ENCODE data around the gene ABAT.
"Not testable (repeated sequence)": the region's sequence is repeated elsewhere in the genome, so short reads cannot be mapped to it uniquely, and the experiment has no call there.

ABAT gene

DNA sequence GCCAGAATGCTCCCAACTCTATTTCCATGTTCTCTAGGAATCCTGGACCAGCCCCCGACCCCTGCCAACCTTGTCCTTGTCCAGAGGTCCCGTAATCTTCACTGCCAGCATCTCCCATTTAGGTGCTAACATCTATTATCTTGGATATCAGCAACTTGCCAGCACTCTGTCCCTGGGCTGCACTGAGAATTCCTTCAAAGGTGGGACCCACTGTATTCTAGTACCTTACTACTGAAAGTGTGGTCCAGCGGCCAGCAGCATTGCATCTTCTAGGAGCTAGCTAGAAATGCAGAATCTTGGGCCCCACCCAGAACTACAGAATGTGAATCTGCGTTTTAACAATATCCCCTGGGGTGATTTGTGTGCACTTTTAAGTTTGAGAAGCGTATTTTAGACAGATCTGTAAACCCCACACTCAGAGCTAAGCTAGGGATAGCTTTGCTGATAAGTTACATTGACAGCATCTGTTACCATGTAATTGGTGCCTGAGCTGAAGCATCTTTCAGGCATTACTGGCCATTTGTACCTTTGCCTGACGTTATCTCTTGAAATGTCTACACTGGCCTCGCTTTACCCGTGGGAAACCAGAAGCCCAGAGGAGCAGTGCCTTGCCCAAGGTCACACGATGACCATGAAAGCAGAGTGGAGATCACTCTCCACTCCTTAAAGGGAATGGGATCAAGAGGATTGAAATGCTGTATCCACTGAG is 8.3 kb downstream of the ABAT start:
- DNase-seq, result no peak

DNA sequence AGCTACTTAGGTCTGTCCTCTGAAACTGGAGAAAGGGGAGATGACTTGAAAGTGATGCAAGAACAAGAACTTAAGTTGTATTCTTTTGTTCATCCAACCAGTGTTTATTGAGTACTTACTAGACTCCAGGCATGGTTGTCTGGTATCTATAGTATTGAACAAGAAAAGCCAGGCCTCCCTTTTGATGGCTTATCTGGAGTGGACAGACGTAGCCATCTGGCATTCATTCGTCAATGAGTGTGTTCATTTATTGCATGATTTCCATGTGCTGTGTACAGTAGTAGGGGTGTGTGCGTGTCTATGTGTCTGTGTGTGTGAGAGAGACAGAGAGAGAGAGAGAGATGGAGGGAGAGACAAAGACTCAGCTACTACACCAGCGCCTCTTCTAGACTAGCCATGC is 9.2 kb downstream of the ABAT start:
- DNase-seq, result no peak

DNA sequence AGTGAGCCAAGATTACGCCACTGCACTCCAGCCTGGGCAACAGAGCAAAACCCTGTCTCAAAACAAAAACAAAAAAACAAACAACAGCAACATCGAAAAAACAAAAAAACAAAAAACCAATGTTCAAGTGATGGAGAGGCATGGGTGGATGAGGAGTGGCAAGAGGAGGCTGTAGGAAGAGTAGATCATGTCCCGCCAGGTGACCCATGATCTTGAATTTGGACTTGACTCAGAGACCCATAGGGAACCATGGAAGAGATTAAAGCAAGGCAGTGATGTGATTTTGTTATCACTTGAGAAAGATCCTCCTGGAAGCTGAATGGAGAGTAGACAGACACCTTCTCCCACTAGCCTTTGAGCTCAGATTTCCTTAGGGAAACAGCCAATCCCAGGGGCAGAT is 11.2 kb downstream of the ABAT start:
- DNase-seq, result no peak

- no peak for DNase-seq
Measured at GRCh38 chr16:8686031-8686621, 11.7 kb downstream of the ABAT start.

GRCh38 chr16:8686879-8687278 is 12.5 kb downstream of the ABAT start:
- DNase-seq, result no peak

DNA sequence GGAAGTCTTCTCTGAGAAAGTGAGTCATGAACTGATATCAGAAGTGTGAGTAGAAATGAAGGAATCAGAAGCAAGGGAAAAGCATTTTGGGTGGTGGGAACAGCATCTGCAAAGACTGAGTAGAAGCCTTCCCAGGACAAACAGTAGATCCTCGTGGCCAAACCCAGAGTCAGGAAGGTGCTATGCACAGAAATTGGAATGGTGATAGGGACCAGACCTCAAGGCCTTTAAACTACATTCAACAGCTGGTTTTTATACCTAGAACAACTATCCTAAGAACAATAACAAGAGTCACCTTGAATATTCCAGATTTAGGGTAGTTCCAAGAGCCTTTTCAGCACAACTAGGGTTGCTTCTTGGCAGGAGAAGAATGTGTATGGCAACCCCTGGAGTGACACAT is 15.3 kb downstream of the ABAT start:
- no peak for DNase-seq

GRCh38 chr16:8691728-8692127 is 17.3 kb downstream of the ABAT start:
- DNase-seq, result no peak

- no peak for DNase-seq
Measured at GRCh38 chr16:8694795-8695728, 20.6 kb downstream of the ABAT start.

DNA sequence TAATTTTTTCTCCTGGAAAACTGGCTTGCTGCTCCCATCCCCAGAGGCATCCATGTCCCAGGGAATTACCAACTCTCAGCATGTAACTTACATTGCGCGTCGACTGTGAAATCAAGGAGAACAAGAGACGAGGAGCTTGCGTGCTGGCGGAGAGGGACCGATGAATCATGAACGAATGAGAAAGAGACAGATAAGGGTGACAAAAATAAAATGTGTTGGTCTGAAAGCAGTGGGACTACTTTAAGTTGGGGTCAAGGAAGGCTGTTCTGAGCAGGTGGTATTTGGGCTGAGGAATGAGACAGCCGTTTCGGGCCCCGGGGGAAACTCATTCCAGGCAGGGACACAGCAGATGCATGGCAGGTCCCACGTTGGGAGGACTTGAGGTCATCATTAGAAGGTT is 22.5 kb downstream of the ABAT start:
- DNase-seq, result no peak

- DNase-seq, result no peak
Measured at GRCh38 chr16:8697965-8698364, 23.5 kb downstream of the ABAT start.

GRCh38 chr16:8703693-8704092 is 29.3 kb downstream of the ABAT start:
- DNase-seq, result no peak

DNA sequence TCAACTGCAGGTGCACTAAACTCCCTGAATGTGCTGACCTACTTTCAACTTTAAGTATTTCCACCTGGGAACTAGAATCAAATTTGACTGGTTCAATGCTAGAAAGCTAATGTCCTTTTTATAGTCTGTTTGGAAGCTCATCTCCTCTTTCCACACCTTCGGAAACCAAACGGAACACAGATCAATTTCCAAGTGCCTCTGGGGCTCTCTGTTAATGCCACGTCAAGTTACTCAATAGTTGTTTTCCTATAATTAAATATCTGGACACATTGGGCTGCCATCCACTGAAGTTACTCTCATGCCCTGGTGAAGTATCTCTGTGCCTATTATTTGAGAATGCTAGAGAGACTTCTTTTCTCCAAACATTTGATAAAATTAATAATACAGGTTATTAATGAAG is 29.7 kb downstream of the ABAT start:
- DNase-seq, result no peak

DNA sequence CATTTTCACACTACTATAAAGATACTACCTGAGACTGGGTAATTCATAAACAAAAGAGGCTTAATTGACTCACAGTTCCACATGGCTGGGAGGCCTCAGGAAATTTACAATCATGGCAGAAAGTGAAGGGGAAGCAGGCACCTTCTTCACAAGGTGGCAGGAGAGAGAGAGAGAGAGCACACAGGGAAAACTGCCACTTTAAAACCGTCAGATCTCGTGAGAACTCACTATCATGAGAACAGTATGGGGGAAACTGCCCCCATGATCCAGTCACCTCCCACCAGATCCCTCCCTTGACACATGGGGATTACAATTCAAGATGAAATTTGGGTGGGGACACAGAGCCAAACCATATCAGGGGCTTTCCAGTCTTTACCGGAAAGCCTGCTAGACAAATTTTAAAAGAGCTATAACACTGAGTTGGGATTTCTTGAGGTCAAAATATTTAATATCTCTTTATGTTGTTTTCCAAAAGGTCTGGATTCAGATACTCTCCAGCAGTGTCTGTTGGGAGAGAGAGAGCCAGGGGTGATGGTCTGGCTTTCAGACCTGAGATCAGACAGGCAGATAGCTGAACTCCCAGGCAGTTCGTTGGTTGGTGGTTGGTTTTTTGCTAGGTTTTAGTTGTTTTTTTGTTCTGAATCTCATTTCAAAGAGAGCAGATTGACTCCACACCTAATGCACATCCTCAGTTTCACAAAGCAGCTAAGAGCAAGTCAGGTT is 30.8 kb downstream of the ABAT start:
- DNase-seq, result not testable (repeated sequence)

- no peak for DNase-seq
Measured at GRCh38 chr16:8708536-8708935, 34.1 kb downstream of the ABAT start.

- no peak for DNase-seq
Measured at GRCh38 chr16:8712589-8713361, 38.4 kb downstream of the ABAT start.

- no peak for DNase-seq
Measured at GRCh38 chr16:8713635-8714172, 39.3 kb downstream of the ABAT start.

- DNase-seq, result no peak
Measured at GRCh38 chr16:8714174-8714573, 39.8 kb downstream of the ABAT start.

GRCh38 chr16:8714807-8715206 is 40.4 kb downstream of the ABAT start:
- DNase-seq, result no peak

DNA sequence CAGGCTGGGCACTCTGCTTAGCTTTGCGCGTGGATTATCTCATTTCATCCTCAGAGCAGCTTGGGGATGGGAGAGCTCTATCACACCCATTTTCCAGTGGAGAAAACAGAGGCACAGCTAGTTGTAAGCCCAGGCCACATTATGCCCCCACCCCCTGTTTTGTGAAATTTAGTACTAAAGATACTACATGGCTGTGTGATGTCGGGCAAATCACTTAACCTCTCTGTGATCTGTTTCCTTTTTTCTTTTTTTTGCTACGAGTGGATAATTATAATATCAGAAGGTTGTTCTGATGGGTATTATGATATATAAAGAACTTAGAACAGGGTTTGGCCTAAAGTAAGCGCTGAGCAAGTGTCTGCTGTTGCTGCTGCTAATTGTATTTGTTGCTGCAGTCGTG is 41.6 kb downstream of the ABAT start:
- no peak for DNase-seq

DNA sequence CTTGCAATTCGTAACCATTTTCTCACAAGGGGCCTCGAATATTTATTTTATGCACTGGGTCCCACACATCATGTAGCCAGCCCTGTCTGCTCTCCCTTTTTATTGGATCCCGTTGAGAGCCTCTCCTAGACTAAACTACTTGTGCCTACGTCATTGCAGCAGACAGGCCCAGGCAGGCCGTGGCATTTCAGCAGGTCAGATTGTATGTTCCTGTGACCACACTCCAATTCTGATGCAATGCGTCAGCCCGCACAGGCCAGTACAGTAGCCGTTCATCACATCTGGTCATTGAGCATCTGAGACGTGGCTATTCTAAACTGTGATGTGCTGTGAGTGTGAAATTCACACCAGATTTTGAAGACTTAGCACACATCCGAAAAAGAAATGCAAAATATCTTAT is 42.2 kb downstream of the ABAT start:
- no peak for DNase-seq

- DNase-seq, result no peak
Measured at GRCh38 chr16:8717469-8717868, 43.1 kb downstream of the ABAT start.

- DNase-seq, result no peak
Measured at GRCh38 chr16:8717892-8718415, 43.5 kb downstream of the ABAT start.
